Measurements from ENCODE around the gene ADAP1. TPM values are rescaled to one million over a fixed set of nuclear protein-coding genes. Genes with fewer than 3 reads are reported as not detected.

The ADAP1 gene
- total and polyA plus RNA-seq, 7 donors: 11.4 to 157 (median 72.6) TPM

DNA sequence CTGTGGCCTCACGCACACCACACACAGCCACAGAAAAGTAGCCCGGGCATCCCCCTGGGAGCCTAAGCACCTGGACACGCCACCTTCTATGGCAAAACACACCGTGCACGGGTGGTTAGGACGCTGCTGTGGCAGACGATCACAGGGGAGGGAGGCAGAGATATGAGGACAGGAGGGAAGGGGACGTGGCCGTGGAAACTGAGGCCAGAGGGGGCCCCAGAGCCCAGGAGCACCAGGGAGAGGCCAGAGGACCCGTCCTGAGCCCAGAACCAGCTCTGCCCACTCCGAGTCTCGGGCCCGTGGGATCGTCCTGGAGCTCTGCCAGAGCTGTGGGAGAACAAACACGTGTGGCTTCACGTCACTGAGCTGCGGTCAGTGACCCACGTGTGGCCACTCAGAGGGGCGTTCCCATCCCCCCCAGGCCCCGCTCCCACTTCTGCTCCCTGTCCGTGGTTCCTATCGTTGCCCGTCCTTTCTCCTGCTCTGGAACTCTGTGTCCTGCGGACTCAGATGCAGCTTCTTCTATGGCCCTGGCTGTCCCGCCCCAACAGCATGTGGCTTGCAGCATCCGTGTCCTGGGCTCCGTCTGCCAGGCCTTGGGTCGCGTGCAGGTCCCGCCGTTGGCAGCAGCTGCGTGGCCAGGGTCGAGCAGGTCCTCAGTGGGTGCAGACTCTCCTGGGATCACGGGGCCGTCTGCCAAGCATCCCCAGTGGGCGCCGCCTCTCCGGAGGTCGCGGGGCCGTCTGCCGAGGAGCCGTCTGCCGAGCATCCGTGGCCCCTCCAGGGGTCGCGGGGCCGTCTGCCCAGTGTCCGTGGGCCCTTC lies 47.1 kb downstream of the ADAP1 start:
- peaks cover 0 to 10% (median 0%) of the 10 kb centered on the region in 4 donors for H3K36me3 ChIP-seq
- WGBS, 2 donors: 83 to 84% methylated on average over 49 of the region's 49 CpGs
- intact Hi-C loops (cut with DNase I): no loop called here
- H3K9me3 ChIP-seq: no peaks in the 10 kb centered on the region
- H3K4me3 ChIP-seq: no peak overlapping the region
- no peaks in the 10 kb centered on the region for H3K27me3 ChIP-seq
- peaks cover 0 to 27% (median 8%) of the 10 kb centered on the region in 4 donors for H3K4me1 ChIP-seq
- DNase-seq: no peak
- no peak overlapping the region for H3K27ac ChIP-seq
- peak in 1 of 4 donors; percentile 5 for TF ChIP-seq POLR2AphosphoS5 (IDR thresholded peaks at IDR 0.05)
- no peak for TF ChIP-seq POLR2A (IDR thresholded peaks at IDR 0.05)
- TF ChIP-seq EP300 (IDR thresholded peaks at IDR 0.05): no peak
- TF ChIP-seq, protein P1, sequence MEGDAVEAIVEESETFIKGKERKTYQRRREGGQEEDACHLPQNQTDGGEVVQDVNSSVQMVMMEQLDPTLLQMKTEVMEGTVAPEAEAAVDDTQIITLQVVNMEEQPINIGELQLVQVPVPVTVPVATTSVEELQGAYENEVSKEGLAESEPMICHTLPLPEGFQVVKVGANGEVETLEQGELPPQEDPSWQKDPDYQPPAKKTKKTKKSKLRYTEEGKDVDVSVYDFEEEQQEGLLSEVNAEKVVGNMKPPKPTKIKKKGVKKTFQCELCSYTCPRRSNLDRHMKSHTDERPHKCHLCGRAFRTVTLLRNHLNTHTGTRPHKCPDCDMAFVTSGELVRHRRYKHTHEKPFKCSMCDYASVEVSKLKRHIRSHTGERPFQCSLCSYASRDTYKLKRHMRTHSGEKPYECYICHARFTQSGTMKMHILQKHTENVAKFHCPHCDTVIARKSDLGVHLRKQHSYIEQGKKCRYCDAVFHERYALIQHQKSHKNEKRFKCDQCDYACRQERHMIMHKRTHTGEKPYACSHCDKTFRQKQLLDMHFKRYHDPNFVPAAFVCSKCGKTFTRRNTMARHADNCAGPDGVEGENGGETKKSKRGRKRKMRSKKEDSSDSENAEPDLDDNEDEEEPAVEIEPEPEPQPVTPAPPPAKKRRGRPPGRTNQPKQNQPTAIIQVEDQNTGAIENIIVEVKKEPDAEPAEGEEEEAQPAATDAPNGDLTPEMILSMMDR (IDR thresholded peaks at IDR 0.05): no peak

DNA sequence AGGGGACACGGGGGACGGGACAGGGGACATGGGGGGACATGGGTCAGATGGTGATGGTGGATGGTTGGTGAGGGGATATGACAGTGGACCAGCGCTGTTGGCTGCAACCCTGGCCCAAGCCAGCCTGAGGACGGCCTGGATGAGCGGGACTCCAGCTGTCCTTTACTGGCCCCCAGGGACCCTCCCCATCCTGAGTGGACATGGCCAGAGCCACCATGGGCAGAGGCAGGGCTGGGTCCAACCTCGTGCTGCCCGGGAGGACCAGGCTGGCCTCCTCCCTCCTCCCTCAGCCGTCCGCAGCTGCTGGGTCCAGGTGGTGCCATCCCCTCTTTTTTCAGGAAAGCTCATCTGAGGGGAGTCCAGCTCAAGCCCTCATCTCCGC lies 47.7 kb downstream of the ADAP1 start:
- Histone ChIP-seq H3K4me3 (no peak overlapping the region), H3K4me1 (peaks cover 0 to 28% (median 9%) of the 10 kb centered on the region in 4 donors), H3K36me3 (peaks cover 0 to 10% (median 0%) of the 10 kb centered on the region in 4 donors), H3K9me3 (no peaks in the 10 kb centered on the region), H3K27ac (no peak overlapping the region), H3K27me3 (no peaks in the 10 kb centered on the region)
- TF ChIP-seq POLR2AphosphoS5 (IDR thresholded peaks at IDR 0.05) (no peak), EP300 (IDR thresholded peaks at IDR 0.05) (no peak), POLR2A (IDR thresholded peaks at IDR 0.05) (no peak)
- TF ChIP-seq, protein P1 (IDR thresholded peaks at IDR 0.05): no peak
- 75 to 89% methylated on average over 10 of the region's 10 CpGs for WGBS, 2 donors
- DNase-seq: no peak
- intact Hi-C loops (cut with DNase I): no loop called here

GRCh38 chr7:904847-905246 lies 49.6 kb downstream of the ADAP1 start:
- peaks cover 0 to 32% (median 15%) of the 10 kb centered on the region in 4 donors for H3K4me1 ChIP-seq
- DNase-seq: no peak
- H3K4me3 ChIP-seq: no peak overlapping the region
- H3K27ac ChIP-seq: no peak overlapping the region
- H3K9me3 ChIP-seq: no peaks in the 10 kb centered on the region
- intact Hi-C loops (cut with DNase I): no loop called here
- 76% methylated on average over 20 of the region's 20 CpGs for WGBS, 2 donors
- TF ChIP-seq POLR2A (IDR thresholded peaks at IDR 0.05): no peak
- TF ChIP-seq, protein P1 (IDR thresholded peaks at IDR 0.05): no peak
- no peak for TF ChIP-seq POLR2AphosphoS5 (IDR thresholded peaks at IDR 0.05)
- TF ChIP-seq EP300 (IDR thresholded peaks at IDR 0.05): no peak
- H3K36me3 ChIP-seq: peaks cover 0 to 10% (median 0%) of the 10 kb centered on the region in 4 donors
- no peaks in the 10 kb centered on the region for H3K27me3 ChIP-seq

DNA sequence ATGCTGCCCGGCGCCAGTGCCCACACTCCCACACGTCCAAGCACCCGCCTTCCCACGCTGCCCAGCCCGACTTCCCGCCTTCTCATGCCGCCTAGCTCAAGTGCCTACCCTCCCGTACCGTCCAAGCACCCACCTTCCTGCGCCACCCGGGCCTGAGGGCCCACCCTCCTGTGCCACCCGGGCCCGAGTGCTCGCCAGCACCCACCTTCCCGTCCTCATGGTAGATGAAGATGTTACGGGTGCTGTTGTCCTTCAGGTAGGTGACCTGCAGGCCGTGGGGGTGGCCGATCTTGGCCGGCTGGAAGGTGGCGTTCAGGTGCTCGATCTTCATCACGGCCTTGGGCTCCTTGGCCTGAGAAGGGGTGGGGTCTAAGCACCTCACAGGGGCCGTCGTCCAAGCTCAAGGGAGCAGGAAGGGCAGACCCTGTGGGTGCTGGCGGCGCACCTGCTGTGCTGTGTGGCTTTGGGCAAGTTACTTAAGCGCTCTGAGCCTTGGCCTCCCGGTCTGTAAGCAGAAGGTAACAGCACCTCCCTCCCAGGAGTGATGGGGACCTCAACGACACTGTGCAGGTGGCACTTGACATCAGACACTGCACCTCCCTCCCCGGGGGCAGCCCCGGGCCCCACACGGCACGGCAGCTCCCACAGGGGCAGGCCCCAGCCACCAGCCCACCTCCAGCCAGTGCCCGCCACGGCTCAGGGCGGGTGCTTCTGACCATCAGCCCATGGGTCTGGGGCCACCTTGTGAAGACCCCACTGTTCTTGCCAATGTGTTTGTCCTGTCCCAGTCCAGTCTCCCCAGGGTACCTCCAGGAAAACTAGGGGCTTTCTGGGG lies 50.3 kb downstream of the ADAP1 start:
- no peak for TF ChIP-seq POLR2AphosphoS5 (IDR thresholded peaks at IDR 0.05)
- no peak for TF ChIP-seq EP300 (IDR thresholded peaks at IDR 0.05)
- TF ChIP-seq, protein P1 (IDR thresholded peaks at IDR 0.05): no peak
- TF ChIP-seq POLR2A (IDR thresholded peaks at IDR 0.05): no peak
- 90% methylated on average over 37 of the region's 37 CpGs for WGBS, 2 donors
- no peak overlapping the region for H3K4me3 ChIP-seq
- H3K4me1 ChIP-seq: peaks cover 0 to 25% (median 10%) of the 10 kb centered on the region in 4 donors
- H3K36me3 ChIP-seq: peaks cover 0 to 16% (median 3%) of the 10 kb centered on the region in 4 donors
- no peaks in the 10 kb centered on the region for H3K9me3 ChIP-seq
- no peak for DNase-seq
- intact Hi-C loops (cut with DNase I): no loop called here
- no peak overlapping the region for H3K27ac ChIP-seq
- H3K27me3 ChIP-seq: no peaks in the 10 kb centered on the region

Measured in sigmoid colon (tissue), 7 donors.